HL-60/S4 treated with phorbol 12-myristate 13-acetate at 8.2 ng/mL for 4 days and 3 days (cell line): ENCODE results near the gene PRKAR2B.

Experiments
- in situ Hi-C: fragments of 300-500 bp; cut with MboI; formaldehyde crosslinking; loops from 2 replicates; pipeline ENCODE4 v1.15.0; 2022; ENCODE audit warnings: low sequenced_read_pairs

The PRKAR2B gene

GRCh38 chr7:107044347-107045194 is at the start of gene PRKAR2B:
TSS of gene PRKAR2B (plus strand) at chr7:107044705. CDS start at chr7:107044908, 203 bp downstream.
- in situ Hi-C loops = no loop called here

DNA sequence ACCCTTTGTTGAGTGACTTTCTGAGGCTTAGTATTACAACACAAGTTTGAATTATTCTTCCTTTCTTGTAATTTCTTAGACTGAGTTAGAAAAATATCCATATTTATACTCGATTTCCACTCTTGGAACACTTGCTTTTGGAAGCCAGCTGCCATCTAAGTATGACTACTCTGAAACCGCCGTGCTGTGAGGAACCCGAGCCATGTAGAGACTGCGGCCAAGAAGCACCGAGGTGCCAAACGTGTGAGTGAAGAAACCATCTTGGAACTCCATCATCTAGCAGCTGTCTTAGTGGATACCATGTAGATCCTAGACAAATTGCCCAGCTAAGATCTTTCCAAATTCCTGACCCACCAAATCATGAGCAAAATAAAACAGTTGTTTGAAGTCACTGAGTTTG is 49.7 kb upstream of the PRKAR2B start:
- in situ Hi-C loops = no loop called here

DNA sequence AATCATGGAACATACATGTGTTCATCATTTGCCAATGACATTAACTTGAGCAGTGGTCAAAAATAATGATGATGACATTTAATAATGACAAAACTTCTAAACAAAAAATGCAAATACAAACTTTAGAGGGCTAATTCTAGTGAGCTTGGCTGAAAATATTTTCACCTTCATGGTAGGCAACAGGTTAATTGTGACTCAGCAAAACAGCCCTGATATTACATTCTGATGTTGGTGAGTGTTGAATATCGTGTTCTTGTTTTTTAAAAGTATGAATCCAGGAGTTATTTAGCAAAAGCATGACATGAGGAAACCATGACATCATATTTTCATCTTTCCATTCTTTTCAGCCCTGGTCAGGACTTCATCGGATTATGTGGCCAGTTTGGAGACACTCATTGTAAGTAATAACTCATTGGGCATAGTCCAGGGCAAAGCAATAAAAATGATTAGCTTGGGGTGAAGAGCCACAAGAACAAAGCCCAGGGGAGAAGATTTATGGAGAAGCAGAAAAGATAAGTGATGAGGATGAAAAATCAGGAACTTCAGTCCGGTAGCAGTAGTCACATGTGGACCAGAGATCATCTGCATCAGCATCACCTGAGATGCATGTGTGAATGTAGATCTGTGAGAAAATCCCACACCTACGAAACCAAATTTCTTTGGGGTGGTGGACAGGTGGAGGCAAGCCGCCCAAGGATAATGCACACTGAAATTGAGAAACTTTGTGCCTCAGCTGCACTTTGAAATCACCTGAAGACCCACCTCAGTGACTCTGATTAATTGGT is 46.8 kb upstream of the PRKAR2B start:
- in situ Hi-C loops = no loop called here

- in situ Hi-C loops = no loop called here
Measured at GRCh38 chr7:106999023-106999422, 45.5 kb upstream of the PRKAR2B start.

- in situ Hi-C loops = no loop called here
Measured at GRCh38 chr7:107001490-107001889, 43.0 kb upstream of the PRKAR2B start.

DNA sequence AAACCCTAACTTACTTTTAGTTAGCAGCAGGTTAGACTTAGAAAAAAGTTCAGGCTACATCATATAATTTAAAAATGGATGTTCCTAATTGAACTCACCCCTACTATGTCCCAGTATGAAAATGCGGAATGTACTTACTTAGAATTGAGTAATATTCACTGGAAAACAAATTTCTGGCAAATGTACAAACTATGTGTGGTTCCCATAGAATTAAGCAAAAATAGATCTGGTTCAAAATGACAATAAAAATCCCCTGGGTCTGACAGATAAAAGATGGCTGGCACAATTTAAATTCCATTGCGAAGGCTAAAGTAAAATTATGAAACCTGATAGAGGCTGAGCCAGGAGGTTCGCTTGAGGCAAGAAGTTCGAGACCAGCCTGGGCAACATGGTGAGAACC is 42.4 kb upstream of the PRKAR2B start:
- in situ Hi-C loops = no loop called here

GRCh38 chr7:107002529-107002998 is 41.9 kb upstream of the PRKAR2B start:
- in situ Hi-C loops = no loop called here

GRCh38 chr7:107007007-107007891 is 37.3 kb upstream of the PRKAR2B start:
- in situ Hi-C loops = no loop called here

GRCh38 chr7:107007892-107008287 is 36.6 kb upstream of the PRKAR2B start:
- in situ Hi-C loops = no loop called here

DNA sequence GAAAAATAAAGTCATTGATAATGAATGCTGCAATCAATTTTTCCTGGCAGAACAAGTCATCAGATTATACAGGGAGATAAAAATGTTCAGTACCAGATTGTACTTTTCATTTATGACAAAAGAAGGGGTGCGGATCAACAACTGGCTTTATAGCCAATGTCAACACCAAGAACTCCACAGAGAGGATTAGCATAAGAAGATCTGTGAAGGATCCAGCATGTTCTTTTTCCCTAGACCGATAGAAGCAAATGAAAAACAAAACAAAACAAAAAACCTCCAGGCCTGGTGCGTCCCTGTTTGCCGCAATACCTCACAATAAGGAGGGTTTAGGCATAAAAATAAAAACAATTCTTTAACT is 34.7 kb upstream of the PRKAR2B start:
- in situ Hi-C loops = no loop called here

DNA sequence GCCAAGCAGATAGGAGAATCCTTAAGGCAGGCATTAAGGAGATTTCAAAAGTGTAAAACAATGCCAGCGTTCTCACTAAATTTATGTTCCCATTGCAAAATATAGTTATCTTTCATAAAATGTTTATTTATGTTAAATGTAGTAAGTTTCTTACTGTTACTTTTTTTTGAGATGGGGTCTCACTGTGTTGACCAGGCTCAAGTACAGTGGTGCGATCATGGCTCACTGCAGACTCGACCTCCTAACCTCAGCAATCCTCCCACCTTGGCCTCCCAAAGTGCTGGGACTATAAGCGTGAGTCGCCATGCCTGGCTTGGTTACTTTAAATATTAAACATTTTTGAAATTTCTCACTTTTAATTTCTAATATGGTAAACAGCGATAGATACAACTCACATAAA is 31.8 kb upstream of the PRKAR2B start:
- in situ Hi-C loops = no loop called here

DNA sequence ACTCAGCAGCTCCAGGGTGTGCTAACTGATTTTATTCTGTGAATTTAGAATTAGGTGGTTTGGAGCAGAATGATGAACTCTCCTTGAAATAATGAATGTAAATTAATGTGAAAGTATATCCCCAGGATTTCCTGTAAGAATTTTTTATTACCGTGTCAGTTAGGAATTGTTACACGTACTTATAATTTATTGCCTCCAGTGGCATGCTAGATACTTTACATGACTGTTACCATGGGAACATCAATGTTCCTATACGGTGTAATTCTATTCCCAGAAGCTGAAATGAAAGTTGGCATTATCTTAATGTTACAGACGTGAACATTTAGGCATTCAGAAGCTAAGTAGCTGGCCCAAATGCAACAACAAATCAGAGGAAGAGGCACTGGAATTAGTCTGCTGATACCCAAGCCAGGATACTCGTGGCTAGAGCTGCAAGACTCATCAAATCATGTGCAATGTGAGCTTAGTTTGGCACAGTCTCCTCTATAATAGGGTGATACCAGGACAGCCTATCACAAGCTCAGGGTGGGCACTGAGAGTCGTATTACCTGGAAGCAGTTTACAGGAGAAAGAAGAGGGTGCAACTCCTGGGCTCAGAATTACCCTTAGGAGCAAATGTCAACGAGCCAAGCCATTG is 30.0 kb upstream of the PRKAR2B start:
- in situ Hi-C loops = no loop called here

GRCh38 chr7:107016312-107016711 is 28.2 kb upstream of the PRKAR2B start:
- in situ Hi-C loops = no loop called here

DNA sequence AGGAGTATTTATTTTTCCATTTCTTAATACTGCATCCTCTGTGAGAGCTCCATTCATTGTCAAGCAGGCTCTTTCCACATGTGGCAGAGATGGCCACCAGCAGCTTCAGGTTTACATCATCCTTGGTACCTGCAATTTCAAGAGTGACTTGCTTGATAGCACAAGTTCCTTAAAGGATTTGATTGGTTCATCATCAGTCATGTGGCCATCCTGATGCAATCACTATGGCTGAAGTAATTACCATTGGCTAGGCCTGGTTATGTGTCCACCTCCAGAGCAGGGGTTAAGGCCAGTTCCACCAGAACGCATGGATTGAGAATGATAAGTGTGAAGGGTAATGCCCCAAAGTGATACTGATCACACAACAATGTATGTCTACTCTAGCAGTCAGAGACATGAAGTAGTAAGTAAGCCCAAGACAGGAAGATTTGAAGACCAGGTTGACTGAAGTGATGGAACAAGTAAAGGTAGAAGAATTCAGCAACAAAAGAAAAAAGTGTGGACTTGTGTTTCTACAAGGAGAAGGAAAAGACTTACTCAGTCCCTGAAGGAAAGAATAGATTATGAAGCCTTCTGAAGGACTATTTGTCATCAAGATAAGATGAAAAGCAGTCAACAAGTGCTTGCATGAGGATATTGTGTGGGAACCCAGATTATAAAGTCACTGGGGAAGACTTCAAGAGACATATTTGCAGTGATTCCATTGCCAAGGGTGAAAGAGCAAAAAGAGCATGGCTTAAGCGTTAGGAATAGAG is 26.4 kb upstream of the PRKAR2B start:
- in situ Hi-C loops = no loop called here

DNA sequence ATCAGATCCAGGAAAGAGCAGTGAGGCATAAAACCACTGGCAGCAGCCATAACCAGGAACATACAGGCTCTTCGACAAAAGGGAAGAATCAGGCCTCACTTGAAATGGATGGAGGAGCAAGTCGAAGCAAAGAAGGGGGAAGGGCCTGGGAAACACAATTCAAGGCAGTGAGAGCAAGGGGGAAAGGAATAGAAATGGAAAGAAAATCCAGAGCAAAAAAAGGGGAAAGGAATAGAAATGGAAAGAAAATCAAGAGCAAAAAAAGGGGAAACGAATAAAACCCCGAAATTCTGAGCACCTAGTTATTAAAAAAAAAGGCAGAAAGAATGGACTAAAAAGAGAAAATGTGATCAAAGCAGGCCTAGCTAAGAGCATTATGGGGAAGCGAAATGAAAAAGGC is 24.1 kb upstream of the PRKAR2B start:
- in situ Hi-C loops = no loop called here

DNA sequence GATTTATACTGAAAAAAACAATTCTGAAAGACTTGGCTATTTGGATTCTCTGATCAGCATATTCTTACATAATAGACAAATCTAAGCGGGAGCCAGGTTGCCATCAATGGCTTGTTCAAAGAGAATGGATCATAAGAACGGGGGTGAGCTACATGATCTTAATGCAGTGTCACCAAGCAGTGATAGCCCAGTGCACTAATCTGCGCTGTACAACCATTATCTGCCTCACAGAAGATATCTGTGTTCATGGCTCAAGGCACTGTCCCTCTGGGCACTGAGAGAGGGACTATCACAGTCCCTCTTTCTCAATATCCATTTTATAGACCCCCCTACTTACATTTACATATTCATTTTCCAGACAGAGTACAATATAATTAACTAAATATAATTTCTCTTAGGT is 22.9 kb upstream of the PRKAR2B start:
- in situ Hi-C loops = no loop called here

DNA sequence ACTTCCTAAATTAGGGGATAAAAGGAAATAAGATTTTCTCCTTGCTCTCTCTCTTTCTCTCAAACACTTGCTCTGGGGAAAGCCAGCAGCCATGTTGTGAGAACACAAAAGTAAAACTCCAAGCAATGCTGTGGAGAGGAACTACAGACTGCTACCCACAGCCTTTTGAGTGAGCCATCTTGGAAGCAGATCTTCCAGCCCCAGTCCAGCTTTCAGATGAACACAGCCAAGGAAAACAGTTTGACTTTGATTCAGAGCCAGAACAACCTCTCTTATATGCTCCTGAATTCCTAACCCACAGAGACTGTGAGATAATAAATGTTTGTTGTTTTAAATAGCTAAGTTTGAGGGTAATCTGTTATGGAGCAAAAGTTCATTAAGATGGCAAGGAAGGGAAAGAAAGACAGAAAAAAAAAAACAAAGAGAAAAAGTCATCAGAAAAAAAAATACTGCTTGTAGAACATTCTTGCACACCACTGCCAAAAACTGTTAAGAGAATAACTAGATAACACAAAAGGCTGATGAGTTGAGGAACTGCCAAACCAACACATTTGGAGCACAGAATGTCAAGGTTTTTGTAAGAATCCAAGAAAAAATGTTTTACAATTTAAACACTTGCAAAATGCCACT is 20.9 kb upstream of the PRKAR2B start:
- in situ Hi-C loops = no loop called here

DNA sequence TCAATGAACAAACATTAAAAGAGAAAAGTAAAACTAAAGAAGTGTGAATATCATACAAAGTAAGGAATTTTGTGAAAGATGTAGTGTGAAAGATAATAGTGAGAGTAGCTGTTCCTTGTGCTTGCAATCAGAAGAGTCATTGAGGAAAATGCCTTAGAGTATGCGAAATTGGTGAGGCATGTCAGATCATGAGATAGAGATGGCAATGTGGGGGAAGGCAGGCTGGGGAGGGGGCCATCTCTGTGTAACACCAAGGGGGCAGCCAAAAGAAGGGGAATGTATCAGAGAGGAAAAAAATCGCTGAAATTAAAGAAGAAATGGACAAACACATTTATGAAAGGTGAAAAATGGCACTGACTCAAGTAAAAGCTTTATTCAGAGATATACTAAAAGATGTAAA is 19.6 kb upstream of the PRKAR2B start:
- in situ Hi-C loops = no loop called here

DNA sequence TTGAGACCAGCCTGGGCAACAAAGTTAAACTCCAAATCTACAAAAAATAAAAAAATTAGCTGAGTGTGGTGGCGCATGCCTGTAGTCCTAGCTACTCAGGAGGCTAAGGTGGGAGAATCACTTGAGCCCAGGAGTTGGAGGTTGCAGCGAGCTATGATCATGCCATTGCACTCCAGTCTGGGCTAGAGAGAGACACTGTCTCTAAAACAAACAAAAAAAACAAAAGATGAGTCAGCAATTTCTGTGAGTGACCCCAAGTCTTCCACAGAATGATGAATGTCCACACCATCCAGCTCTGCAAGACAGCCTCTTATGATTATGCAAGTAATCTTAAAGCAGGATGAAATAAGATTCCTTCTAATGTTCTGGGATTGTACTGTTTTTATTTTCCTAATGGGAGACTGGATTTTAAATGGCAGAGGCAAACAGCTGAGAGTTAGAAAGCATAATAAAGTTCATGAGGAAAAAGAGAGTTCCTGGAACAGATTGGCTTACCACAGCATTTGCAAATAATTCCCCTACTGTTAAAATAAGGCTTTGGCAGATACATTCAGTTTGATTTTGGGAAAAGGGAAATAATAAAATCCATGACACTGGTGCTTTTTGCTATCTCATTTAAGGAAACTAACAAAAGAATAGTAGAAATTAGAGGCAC is 18.9 kb upstream of the PRKAR2B start:
- in situ Hi-C loops = no loop called here
